ENCODE results near the gene DCDC1.

DNA sequence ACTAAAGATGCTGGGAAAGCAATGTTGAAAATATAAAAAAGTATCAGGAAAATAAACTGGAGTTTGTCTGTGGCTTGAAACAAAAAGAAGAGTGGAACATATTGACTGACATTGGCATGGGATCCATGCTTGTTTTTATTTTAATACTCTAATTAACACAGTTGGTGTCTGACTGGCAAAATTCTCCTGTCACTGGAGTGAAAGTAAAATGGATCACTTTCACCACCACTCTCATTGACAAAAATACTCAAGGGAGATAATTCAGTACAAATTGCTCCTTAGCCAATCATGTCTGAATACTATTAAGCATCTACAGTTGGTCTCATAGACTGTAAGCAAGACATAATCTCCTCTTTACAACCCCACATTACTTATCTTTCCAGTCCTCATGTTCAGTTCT, 101.8 kb downstream of the DCDC1 start:
- TF ChIP-seq, protein P1, sequence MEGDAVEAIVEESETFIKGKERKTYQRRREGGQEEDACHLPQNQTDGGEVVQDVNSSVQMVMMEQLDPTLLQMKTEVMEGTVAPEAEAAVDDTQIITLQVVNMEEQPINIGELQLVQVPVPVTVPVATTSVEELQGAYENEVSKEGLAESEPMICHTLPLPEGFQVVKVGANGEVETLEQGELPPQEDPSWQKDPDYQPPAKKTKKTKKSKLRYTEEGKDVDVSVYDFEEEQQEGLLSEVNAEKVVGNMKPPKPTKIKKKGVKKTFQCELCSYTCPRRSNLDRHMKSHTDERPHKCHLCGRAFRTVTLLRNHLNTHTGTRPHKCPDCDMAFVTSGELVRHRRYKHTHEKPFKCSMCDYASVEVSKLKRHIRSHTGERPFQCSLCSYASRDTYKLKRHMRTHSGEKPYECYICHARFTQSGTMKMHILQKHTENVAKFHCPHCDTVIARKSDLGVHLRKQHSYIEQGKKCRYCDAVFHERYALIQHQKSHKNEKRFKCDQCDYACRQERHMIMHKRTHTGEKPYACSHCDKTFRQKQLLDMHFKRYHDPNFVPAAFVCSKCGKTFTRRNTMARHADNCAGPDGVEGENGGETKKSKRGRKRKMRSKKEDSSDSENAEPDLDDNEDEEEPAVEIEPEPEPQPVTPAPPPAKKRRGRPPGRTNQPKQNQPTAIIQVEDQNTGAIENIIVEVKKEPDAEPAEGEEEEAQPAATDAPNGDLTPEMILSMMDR (conservative IDR thresholded peaks at IDR 0.05; ENCODE audit: low read depth, low read length): no peak
- no peak for TF ChIP-seq EZH2 (IDR thresholded peaks at IDR 0.05; ENCODE audit: borderline replicate concordance, low read depth, low read length, poor library complexity, severe bottlenecking)

Measured in A673 (cell line).